Fibroblast of lung (primary cell): ENCODE data around the gene CHRND. TPM values are rescaled to one million over a fixed set of nuclear protein-coding genes. Genes with fewer than 3 reads are reported as not detected.

Source experiments
- DNase-seq, 2 donors: peaks; one replicate each; pipeline versions ENCODE4 v3.0.0 to v3.0.0-alpha.2; 2010; ENCODE audit warnings: low read depth in 2 of 2
- H2AFZ ChIP-seq: 2 replicates; pipeline ENCODE4 v1.5.1; 2012; ENCODE audit warnings: low read length, control low read depth, inconsistent platforms
- H3K27ac ChIP-seq: 2 replicates; pipeline ENCODE4 v1.5.1; 2011; ENCODE audit warnings: low read length, control low read depth; ENCODE audit not compliant: insufficient read depth
- H3K27me3 ChIP-seq: 2 replicates; pipeline ENCODE4 v1.5.1; 2011; ENCODE audit warnings: mild to moderate bottlenecking, low read length; ENCODE audit not compliant: control insufficient read depth, insufficient read depth
- H3K36me3 ChIP-seq: 2 replicates; pipeline ENCODE4 v1.5.1; 2011; ENCODE audit warnings: low read length; ENCODE audit not compliant: control insufficient read depth, insufficient read depth
- H3K4me1 ChIP-seq: 2 replicates; pipeline ENCODE4 v1.5.1; 2011; ENCODE audit warnings: low read length; ENCODE audit not compliant: control insufficient read depth, insufficient read depth; ENCODE audit errors: extremely low read depth
- H3K4me2 ChIP-seq: 2 replicates; pipeline ENCODE4 v1.5.1; 2011; ENCODE audit warnings: low read length, control low read depth; ENCODE audit not compliant: insufficient read depth; ENCODE audit errors: extremely low read depth
- H3K4me3 ChIP-seq, 4 experiments: fragments of 200-600 bp in 1 of 4; sonication (generic) in 1 of 4; replicated peaks in 1 of 4; 2 replicates each; pipeline ENCODE4 v1.5.1; 2011 to 2016; ENCODE audit warnings: low read length in 4 of 4, low read depth in 3 of 4, mild to moderate bottlenecking in 3 of 4, control low read depth in 2 of 4, inconsistent platforms in 1 of 4, mixed read lengths in 1 of 4; ENCODE audit not compliant: insufficient read depth in 1 of 4; ENCODE audit errors: control extremely low read depth in 1 of 4
- H3K79me2 ChIP-seq: 2 replicates; pipeline ENCODE4 v1.5.1; 2012; ENCODE audit warnings: mild to moderate bottlenecking, low read length, inconsistent platforms; ENCODE audit not compliant: control insufficient read depth, insufficient read depth
- H3K9ac ChIP-seq: 2 replicates; pipeline ENCODE4 v1.5.1; 2011; ENCODE audit warnings: mild to moderate bottlenecking, low read length, control low read depth; ENCODE audit not compliant: insufficient read depth
- H3K9me3 ChIP-seq: 2 replicates; pipeline ENCODE4 v1.5.1; 2012; ENCODE audit warnings: low read depth, low read length; ENCODE audit not compliant: control insufficient read depth, insufficient read depth
- H4K20me1 ChIP-seq: 2 replicates; pipeline ENCODE4 v1.5.1; 2011; ENCODE audit warnings: low read length; ENCODE audit not compliant: control insufficient read depth, insufficient read depth; ENCODE audit errors: extremely low read depth
- EZH2 ChIP-seq: IDR thresholded peaks from 2 replicates; pipeline ENCODE4 v1.5.1; 2012; ENCODE audit warnings: low read length, control low read depth, mild to moderate bottlenecking; ENCODE audit errors: missing control alignments
- polyA plus RNA-seq, 2 donors: library from polyadenylated mRNA; depleted of rRNA in 1 of 2; stranded (reverse) in 1 of 2; unstranded in 1 of 2; fragments of >200 nt; gene quantifications; 2 replicates each; pipeline ENCODE4 v1.2.1, GENCODE V29; 2011 to 2012; ENCODE audit warnings: missing spikeins in 1 of 2
- total RNA-seq: library from RNA; depleted of rRNA; stranded (reverse); fragments of >200 nt; gene quantifications from 2 replicates; pipeline ENCODE4 v1.2.1, GENCODE V29; 2014
- TF ChIP-seq, protein P1 (sequence below), 2 donors: IDR thresholded peaks in 1 of 2; conservative IDR thresholded peaks in 1 of 2; 1 replicate in 1 of 2; 2 replicates in 1 of 2; pipeline ENCODE4 v1.5.1; 2011 to 2012; ENCODE audit warnings: low read length in 2 of 2, control low read depth in 1 of 2, inconsistent platforms in 1 of 2, low read depth in 1 of 2, mild to moderate bottlenecking in 1 of 2

Gene CHRND
- total and polyA plus RNA-seq, 2 donors (not counting 1 experiment from before 2014, with no cell fraction given) = not detected

DNA sequence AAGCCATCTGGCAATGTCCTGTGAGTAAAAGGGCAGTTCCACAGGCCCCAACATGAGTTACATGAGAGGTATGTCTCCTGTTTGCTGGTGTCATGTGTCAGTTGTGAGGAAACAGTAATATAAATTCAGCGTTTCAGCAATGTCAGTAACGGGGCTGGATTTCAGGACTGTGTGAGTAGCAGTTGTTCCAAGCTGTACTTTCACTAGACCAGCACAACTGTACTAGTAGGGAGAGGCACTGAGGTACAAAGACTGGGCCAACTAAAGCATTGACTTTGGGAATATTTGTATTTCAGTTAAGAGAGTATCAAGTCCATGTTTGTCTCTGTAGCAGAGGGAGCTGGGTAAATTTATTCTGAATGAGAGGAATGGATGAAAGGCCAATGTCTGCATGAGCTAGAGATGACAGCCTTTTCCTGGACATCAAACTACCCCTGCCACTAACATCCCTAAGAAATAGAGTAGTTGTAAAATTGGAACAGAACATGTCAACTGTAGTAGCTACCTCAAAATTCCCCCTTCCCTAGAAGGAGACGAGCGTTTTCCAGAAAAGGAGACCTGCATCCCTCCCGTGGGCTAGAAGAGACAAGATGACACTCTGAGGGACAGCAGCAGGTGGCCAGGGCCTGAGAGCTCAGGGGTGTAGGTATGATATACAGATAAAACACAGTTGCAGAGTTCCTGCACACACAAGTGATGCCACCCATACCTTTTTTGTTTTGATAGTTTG lies 48.9 kb downstream of the CHRND start:
- TF ChIP-seq, protein P1, sequence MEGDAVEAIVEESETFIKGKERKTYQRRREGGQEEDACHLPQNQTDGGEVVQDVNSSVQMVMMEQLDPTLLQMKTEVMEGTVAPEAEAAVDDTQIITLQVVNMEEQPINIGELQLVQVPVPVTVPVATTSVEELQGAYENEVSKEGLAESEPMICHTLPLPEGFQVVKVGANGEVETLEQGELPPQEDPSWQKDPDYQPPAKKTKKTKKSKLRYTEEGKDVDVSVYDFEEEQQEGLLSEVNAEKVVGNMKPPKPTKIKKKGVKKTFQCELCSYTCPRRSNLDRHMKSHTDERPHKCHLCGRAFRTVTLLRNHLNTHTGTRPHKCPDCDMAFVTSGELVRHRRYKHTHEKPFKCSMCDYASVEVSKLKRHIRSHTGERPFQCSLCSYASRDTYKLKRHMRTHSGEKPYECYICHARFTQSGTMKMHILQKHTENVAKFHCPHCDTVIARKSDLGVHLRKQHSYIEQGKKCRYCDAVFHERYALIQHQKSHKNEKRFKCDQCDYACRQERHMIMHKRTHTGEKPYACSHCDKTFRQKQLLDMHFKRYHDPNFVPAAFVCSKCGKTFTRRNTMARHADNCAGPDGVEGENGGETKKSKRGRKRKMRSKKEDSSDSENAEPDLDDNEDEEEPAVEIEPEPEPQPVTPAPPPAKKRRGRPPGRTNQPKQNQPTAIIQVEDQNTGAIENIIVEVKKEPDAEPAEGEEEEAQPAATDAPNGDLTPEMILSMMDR (conservative IDR thresholded peaks at IDR 0.05 in 1 of 2, IDR thresholded peaks at IDR 0.05 in 1 of 2; ENCODE audit: low read depth in 1 of 2, low read length in 2 of 2) = no peak
- no peak for TF ChIP-seq EZH2
- no peaks in the 10 kb centered on the region for H3K27me3 ChIP-seq
- peak; percentile 20 to 38 for DNase-seq

DNA sequence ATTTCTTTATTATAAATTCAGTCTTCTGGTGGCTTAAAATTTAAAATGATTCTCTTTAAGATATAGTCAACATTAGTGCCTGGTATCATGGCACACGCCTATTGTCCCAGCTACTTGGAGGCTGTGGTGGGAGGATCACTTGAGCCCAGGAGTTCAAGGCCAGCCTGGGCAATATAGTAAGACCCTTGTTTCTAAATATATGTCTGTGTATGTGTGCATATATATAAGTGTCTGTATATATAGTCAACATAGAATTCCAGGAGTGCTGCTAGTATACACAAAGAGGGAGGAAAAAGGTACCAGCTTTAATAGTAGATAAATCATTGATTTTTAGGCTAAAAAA lies 49.4 kb downstream of the CHRND start:
- no peaks in the 10 kb centered on the region for H3K79me2 ChIP-seq
- DNase-seq = no peak
- TF ChIP-seq, protein P1 (conservative IDR thresholded peaks at IDR 0.05 in 1 of 2, IDR thresholded peaks at IDR 0.05 in 1 of 2; ENCODE audit: low read depth in 1 of 2, low read length in 2 of 2) = no peak
- TF ChIP-seq EZH2 = no peak

More for the DNA sequence above, 48.9 kb downstream of the CHRND start:
- Histone ChIP-seq H3K4me2 (no peak overlapping the region), H3K9ac (no peak overlapping the region), H3K4me1 (no peaks in the 10 kb centered on the region), H4K20me1 (no peaks in the 10 kb centered on the region), H3K4me3 (no peak overlapping the region), H2AFZ (no peak overlapping the region), H3K36me3 (peaks cover 3% of the 10 kb centered on the region), H3K79me2 (no peaks in the 10 kb centered on the region), H3K9me3 (no peaks in the 10 kb centered on the region), H3K27ac (no peak overlapping the region)

GRCh38 chr2:232576995-232577394 lies 51.0 kb downstream of the CHRND start:
- peak; percentile 20 to 71 for DNase-seq
- Histone ChIP-seq H3K27ac (no peak overlapping the region), H3K79me2 (no peaks in the 10 kb centered on the region), H3K27me3 (no peaks in the 10 kb centered on the region), H2AFZ (no peak overlapping the region), H3K4me1 (no peaks in the 10 kb centered on the region), H4K20me1 (no peaks in the 10 kb centered on the region), H3K4me3 (no peak overlapping the region), H3K4me2 (no peak overlapping the region), H3K36me3 (peaks cover 3% of the 10 kb centered on the region), H3K9ac (no peak overlapping the region), H3K9me3 (no peaks in the 10 kb centered on the region)
- TF ChIP-seq, protein P1 (conservative IDR thresholded peaks at IDR 0.05 in 1 of 2, IDR thresholded peaks at IDR 0.05 in 1 of 2; ENCODE audit: low read depth in 1 of 2, low read length in 2 of 2) = no peak
- TF ChIP-seq EZH2 = no peak

More for the DNA sequence above, 49.4 kb downstream of the CHRND start:
- Histone ChIP-seq H2AFZ (no peak overlapping the region), H3K4me3 (no peak overlapping the region), H3K27me3 (no peaks in the 10 kb centered on the region), H3K27ac (no peak overlapping the region), H3K9me3 (no peaks in the 10 kb centered on the region), H4K20me1 (no peaks in the 10 kb centered on the region), H3K4me2 (no peak overlapping the region), H3K9ac (no peak overlapping the region), H3K36me3 (peaks cover 3% of the 10 kb centered on the region), H3K4me1 (no peaks in the 10 kb centered on the region)
